ENCODE results near the gene OR7G3.

DNA sequence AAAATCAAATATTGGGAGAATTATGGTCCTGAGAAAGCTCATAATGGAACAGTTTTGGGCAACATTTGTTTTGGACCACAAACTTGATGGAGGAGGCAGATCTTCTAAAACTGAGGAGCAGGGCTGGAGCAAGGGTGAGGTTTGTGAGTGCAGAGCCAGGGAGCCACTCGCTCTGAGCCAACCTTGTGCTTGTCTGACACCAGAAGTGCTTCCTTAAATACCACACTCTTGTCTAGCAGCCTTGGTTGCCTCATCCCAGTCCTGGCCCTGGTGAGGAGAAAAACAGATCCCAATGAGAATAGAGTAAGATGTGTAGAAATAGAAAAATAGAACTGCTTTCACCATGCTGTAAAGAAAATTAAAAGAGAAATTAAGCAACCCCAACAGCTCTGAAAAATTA is 20.1 kb upstream of the OR7G3 start:
- TF ChIP-seq SP1 (CRISPR knock-in tag; conservative IDR thresholded peaks at IDR 0.05) (no peak), FOXP1 (CRISPR knock-in tag; IDR thresholded peaks at IDR 0.05; ENCODE audit: borderline replicate concordance) (no peak), NR2C2 (CRISPR knock-in tag; IDR thresholded peaks at IDR 0.05) (no peak)
- TF ChIP-seq, protein P1, sequence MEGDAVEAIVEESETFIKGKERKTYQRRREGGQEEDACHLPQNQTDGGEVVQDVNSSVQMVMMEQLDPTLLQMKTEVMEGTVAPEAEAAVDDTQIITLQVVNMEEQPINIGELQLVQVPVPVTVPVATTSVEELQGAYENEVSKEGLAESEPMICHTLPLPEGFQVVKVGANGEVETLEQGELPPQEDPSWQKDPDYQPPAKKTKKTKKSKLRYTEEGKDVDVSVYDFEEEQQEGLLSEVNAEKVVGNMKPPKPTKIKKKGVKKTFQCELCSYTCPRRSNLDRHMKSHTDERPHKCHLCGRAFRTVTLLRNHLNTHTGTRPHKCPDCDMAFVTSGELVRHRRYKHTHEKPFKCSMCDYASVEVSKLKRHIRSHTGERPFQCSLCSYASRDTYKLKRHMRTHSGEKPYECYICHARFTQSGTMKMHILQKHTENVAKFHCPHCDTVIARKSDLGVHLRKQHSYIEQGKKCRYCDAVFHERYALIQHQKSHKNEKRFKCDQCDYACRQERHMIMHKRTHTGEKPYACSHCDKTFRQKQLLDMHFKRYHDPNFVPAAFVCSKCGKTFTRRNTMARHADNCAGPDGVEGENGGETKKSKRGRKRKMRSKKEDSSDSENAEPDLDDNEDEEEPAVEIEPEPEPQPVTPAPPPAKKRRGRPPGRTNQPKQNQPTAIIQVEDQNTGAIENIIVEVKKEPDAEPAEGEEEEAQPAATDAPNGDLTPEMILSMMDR (IDR thresholded peaks at IDR 0.05): no peak
- TF ChIP-seq, protein P2, sequence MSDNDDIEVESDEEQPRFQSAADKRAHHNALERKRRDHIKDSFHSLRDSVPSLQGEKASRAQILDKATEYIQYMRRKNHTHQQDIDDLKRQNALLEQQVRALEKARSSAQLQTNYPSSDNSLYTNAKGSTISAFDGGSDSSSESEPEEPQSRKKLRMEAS (CRISPR knock-in tag; IDR thresholded peaks at IDR 0.05): no peak
- TF ChIP-seq, protein P3, sequence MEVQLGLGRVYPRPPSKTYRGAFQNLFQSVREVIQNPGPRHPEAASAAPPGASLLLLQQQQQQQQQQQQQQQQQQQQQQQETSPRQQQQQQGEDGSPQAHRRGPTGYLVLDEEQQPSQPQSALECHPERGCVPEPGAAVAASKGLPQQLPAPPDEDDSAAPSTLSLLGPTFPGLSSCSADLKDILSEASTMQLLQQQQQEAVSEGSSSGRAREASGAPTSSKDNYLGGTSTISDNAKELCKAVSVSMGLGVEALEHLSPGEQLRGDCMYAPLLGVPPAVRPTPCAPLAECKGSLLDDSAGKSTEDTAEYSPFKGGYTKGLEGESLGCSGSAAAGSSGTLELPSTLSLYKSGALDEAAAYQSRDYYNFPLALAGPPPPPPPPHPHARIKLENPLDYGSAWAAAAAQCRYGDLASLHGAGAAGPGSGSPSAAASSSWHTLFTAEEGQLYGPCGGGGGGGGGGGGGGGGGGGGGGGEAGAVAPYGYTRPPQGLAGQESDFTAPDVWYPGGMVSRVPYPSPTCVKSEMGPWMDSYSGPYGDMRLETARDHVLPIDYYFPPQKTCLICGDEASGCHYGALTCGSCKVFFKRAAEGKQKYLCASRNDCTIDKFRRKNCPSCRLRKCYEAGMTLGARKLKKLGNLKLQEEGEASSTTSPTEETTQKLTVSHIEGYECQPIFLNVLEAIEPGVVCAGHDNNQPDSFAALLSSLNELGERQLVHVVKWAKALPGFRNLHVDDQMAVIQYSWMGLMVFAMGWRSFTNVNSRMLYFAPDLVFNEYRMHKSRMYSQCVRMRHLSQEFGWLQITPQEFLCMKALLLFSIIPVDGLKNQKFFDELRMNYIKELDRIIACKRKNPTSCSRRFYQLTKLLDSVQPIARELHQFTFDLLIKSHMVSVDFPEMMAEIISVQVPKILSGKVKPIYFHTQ (CRISPR knock-in tag; IDR thresholded peaks at IDR 0.05): no peak

All from WTC11 (cell line).